Measurements from ENCODE around the gene CCDC152.

- TF ChIP-seq CTCF (IDR thresholded peaks at IDR 0.05; ENCODE audit: extremely low read depth in 1 of 2, insufficient read depth in 1 of 2, low read depth in 1 of 2, low read length in 2 of 2): no peak
- no peak for TF ChIP-seq JUN (IDR thresholded peaks at IDR 0.05; ENCODE audit: borderline replicate concordance, insufficient read depth, insufficient read length, low read depth)
- no peak for TF ChIP-seq EZH2 (IDR thresholded peaks at IDR 0.05; ENCODE audit: borderline replicate concordance, low read depth, low read length, severe bottlenecking)
- no peak for TF ChIP-seq POLR2A (IDR thresholded peaks at IDR 0.05; ENCODE audit: low read depth, low read length)
Measured at GRCh38 chr5:42745856-42746255, 10.8 kb upstream of the CCDC152 start.
